Hematopoietic multipotent progenitor cell (in vitro differentiated cells): Measurements from ENCODE around the gene NKAIN4. TPM values are rescaled to one million over a fixed set of nuclear protein-coding genes. Genes with fewer than 3 reads are reported as not detected.
A peak's percentile ranks its signal among the peaks of the same experiment; 100 is the strongest.
"Not testable (repeated sequence)": the region's sequence is repeated elsewhere in the genome, so short reads cannot be mapped to it uniquely, and the experiment has no call there.

Experiments used
- DNase-seq, 3 donors: peaks; one replicate each; pipeline ENCODE4 v3.0.0-alpha.2; 2011 to 2015; ENCODE audit warnings: low read depth in 2 of 3, low spot score in 2 of 3
- total RNA-seq: library from RNA; depleted of rRNA; stranded (reverse); fragments of >200 nt; gene quantifications from one replicate; pipeline ENCODE4 v1.2.3, GENCODE V29; 2012

Gene NKAIN4
- total RNA-seq, 1 donor: not detected

GRCh38 chr20:63238514-63239125 lies 15.6 kb downstream of the NKAIN4 start:
- DNase-seq: no peak

- DNase-seq: no peak
Measured at GRCh38 chr20:63238031-63238430, 16.2 kb downstream of the NKAIN4 start.

- DNase-seq: no peak
Measured at GRCh38 chr20:63236116-63236837, 18.0 kb downstream of the NKAIN4 start.

GRCh38 chr20:63235399-63235983 lies 18.8 kb downstream of the NKAIN4 start, which contains the start of gene BIRC7:
Gene BIRC7 (plus strand): TSS chr20:63235905. CDS start chr20:63236097, 192 bp downstream.
- DNase-seq: no peak

GRCh38 chr20:63234693-63235398 lies 19.4 kb downstream of the NKAIN4 start:
- peak in 1 of 3 donors; percentile 29 for DNase-seq

- no peak for DNase-seq
Measured at GRCh38 chr20:63233924-63234323, 20.3 kb downstream of the NKAIN4 start.

- no peak for DNase-seq
Measured at GRCh38 chr20:63233061-63233344, 21.3 kb downstream of the NKAIN4 start.

- DNase-seq: no peak
Measured at GRCh38 chr20:63232235-63233060, 21.8 kb downstream of the NKAIN4 start.

GRCh38 chr20:63230800-63231268 lies 23.4 kb downstream of the NKAIN4 start:
- peak in 1 of 3 donors; percentile 70 for DNase-seq

GRCh38 chr20:63228806-63229205 lies 25.5 kb downstream of the NKAIN4 start:
- no peak for DNase-seq

- DNase-seq: no peak
Measured at GRCh38 chr20:63227260-63227659, 27.0 kb downstream of the NKAIN4 start.

GRCh38 chr20:63226042-63226943 lies 28.0 kb downstream of the NKAIN4 start:
- DNase-seq: no peak

- DNase-seq: peak in 1 of 3 donors; percentile 27
Measured at GRCh38 chr20:63225082-63225454, 29.2 kb downstream of the NKAIN4 start.

- DNase-seq: peak in 1 of 3 donors; percentile 36
Measured at GRCh38 chr20:63224412-63225081, 29.7 kb downstream of the NKAIN4 start.

GRCh38 chr20:63223826-63224207 lies 30.4 kb downstream of the NKAIN4 start:
- no peak for DNase-seq

GRCh38 chr20:63223121-63223825 lies 31.0 kb downstream of the NKAIN4 start:
- DNase-seq: peak in 1 of 3 donors; percentile 54

GRCh38 chr20:63222541-63222940 lies 31.7 kb downstream of the NKAIN4 start:
- no peak for DNase-seq

- DNase-seq: not testable (repeated sequence)
Measured at GRCh38 chr20:63221400-63222053, 32.7 kb downstream of the NKAIN4 start.
